ENCODE results near the gene TTC21B.

GRCh38 chr2:165953306-165953654 lies 296 bp downstream of the TTC21B start:
- TF ChIP-seq POLR2A (IDR thresholded peaks at IDR 0.05) (no peak), CTCF (IDR thresholded peaks at IDR 0.05) (no peak)

All from thyroid gland (tissue), 4 donors.